ENCODE results near the gene SH2D4B. TPM values are rescaled to one million over a fixed set of nuclear protein-coding genes. Genes with fewer than 3 reads are reported as not detected.

Gene SH2D4B
- polyA plus RNA-seq, 1 experiment = not detected

DNA sequence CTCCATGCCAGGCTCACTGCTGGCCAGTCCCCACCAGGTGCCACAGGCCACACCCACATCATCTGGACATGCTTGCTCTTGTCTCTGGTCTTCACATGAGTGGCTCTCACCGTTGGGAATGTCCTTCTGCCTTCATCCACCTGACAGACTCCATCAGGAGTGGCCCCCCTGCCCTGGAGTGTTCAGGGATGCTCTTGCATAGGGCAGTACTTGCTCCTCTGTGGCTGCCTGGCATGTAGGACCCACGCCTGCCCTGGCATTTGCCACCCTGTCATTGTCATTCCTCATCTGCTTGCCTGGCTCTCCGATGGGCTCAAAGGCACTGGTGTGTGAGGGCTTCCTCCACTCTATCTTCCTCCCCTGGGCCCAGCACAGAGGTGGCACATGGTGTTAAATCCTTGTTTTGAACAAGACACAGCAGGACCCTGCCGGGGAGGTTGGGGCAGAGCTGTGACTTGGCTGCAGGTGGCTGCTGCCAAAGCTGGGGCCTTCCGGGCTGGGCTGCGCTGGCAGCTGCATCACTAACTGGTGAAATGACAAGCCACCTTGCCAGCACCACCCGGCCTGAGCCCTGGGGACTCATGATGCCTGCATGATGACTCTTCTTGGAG lies 1.8 kb downstream of the SH2D4B start:
- ChIA-PET POLR2A (no interaction called here), CTCF (interaction anchor here (1.1 to 1.5 kb wide), 2 partner anchors 34 to 123 kb away, joined by 3 read pairs; no protein-coding TSS in a partner anchor)
- Histone ChIP-seq H3K9me3 (ENCODE audit: control insufficient read depth, insufficient read depth, low read length) (peaks cover 10% of the 10 kb centered on the region; the same call in 1 of the 2 replicates), H3K27ac (ENCODE audit: low read depth, low read length) (no peak overlapping the region), H3K27me3 (ENCODE audit: control insufficient read depth, insufficient read depth, low read length) (peaks cover 10% of the 10 kb centered on the region), H3K4me3 (ENCODE audit: low read depth, low read length) (no peak overlapping the region)
- TF ChIP-seq, protein P1, sequence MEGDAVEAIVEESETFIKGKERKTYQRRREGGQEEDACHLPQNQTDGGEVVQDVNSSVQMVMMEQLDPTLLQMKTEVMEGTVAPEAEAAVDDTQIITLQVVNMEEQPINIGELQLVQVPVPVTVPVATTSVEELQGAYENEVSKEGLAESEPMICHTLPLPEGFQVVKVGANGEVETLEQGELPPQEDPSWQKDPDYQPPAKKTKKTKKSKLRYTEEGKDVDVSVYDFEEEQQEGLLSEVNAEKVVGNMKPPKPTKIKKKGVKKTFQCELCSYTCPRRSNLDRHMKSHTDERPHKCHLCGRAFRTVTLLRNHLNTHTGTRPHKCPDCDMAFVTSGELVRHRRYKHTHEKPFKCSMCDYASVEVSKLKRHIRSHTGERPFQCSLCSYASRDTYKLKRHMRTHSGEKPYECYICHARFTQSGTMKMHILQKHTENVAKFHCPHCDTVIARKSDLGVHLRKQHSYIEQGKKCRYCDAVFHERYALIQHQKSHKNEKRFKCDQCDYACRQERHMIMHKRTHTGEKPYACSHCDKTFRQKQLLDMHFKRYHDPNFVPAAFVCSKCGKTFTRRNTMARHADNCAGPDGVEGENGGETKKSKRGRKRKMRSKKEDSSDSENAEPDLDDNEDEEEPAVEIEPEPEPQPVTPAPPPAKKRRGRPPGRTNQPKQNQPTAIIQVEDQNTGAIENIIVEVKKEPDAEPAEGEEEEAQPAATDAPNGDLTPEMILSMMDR (IDR thresholded peaks at IDR 0.05; ENCODE audit: low read depth, low read length) = no peak
- no peak for DNase-seq (ENCODE audit: low read depth, low spot score)

DNA sequence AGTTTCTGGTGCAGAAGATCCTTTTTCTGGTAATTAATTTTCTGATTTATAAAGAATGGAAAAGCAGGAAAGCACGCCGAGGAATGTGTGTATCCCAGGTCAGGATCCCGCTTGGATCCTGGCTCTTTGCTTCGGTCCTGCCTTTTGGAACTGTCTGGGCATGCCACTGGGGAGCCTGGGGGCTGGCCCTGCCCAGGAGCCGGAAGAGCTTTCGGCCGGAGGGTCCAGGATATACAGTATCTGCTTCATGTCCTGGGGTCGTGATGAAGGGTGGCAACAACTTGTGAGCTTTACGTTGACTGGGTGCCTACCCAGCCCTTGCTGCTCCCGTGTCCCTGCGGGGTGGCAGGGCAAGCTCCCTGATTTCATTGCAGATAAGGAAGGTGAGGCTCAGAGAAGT lies 2.4 kb downstream of the SH2D4B start:
- H3K4me3 ChIP-seq (ENCODE audit: low read depth, low read length) = no peak overlapping the region
- H3K9me3 ChIP-seq (ENCODE audit: control insufficient read depth, insufficient read depth, low read length) = peaks cover 10% of the 10 kb centered on the region; the same call in 1 of the 2 replicates
- DNase-seq (ENCODE audit: low read depth, low spot score) = no peak
- no peak overlapping the region for H3K27ac ChIP-seq (ENCODE audit: low read depth, low read length)
- POLR2A ChIA-PET = no interaction called here
- H3K27me3 ChIP-seq (ENCODE audit: control insufficient read depth, insufficient read depth, low read length) = peaks cover 12% of the 10 kb centered on the region
- TF ChIP-seq, protein P1 (IDR thresholded peaks at IDR 0.05; ENCODE audit: low read depth, low read length) = no peak
- CTCF ChIA-PET = interaction anchor here (1.1 to 1.5 kb wide), 2 partner anchors 34 to 123 kb away, joined by 3 read pairs; no protein-coding TSS in a partner anchor

DNA sequence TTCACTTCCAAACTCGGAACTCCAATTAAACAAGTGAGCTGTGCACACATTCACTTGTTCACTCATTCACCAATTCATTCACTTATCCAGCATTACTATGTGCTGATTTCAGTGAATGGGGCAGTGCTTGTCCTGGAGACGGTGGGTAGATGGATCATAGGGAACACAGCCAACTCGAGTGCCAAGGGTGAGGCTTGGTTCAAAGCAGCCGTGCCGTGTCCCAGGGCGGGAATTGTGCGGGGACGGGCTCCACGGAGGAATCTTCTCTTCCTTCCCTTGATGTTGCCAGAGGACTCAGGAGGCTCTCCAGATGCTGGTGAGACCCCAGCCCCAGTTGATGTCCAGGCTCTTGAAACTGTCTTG lies 2.9 kb downstream of the SH2D4B start:
- peaks cover 12% of the 10 kb centered on the region for H3K27me3 ChIP-seq (ENCODE audit: control insufficient read depth, insufficient read depth, low read length)
- H3K27ac ChIP-seq (ENCODE audit: low read depth, low read length) = no peak overlapping the region
- POLR2A ChIA-PET = no interaction called here
- DNase-seq (ENCODE audit: low read depth, low spot score) = no peak
- no peak overlapping the region for H3K4me3 ChIP-seq (ENCODE audit: low read depth, low read length)
- H3K9me3 ChIP-seq (ENCODE audit: control insufficient read depth, insufficient read depth, low read length) = peaks cover 8% of the 10 kb centered on the region; the same call in 1 of the 2 replicates
- CTCF ChIA-PET = interaction anchor here (1.1 to 1.5 kb wide), 2 partner anchors 35 to 122 kb away, joined by 3 read pairs; no protein-coding TSS in a partner anchor
- TF ChIP-seq, protein P1 (IDR thresholded peaks at IDR 0.05; ENCODE audit: low read depth, low read length) = no peak

- peaks cover 3% of the 10 kb centered on the region; the same call in 1 of the 2 replicates for H3K9me3 ChIP-seq (ENCODE audit: control insufficient read depth, insufficient read depth, low read length)
- H3K4me3 ChIP-seq (ENCODE audit: low read depth, low read length) = no peak overlapping the region
- CTCF ChIA-PET = interaction anchor here (1.0 to 1.5 kb wide), 3 partner anchors 35 to 122 kb away, joined by 3 read pairs; no protein-coding TSS in a partner anchor
- TF ChIP-seq, protein P1 (IDR thresholded peaks at IDR 0.05; ENCODE audit: low read depth, low read length) = no peak
- H3K27ac ChIP-seq (ENCODE audit: low read depth, low read length) = no peak overlapping the region
- POLR2A ChIA-PET = no interaction called here
- H3K27me3 ChIP-seq (ENCODE audit: control insufficient read depth, insufficient read depth, low read length) = peaks cover 10% of the 10 kb centered on the region
- DNase-seq (ENCODE audit: low read depth, low spot score) = no peak
Observed at GRCh38 chr10:80540981-80541750, 3.5 kb downstream of the SH2D4B start.

- DNase-seq (ENCODE audit: low read depth, low spot score) = no peak
- CTCF ChIA-PET = interaction anchor here (1.0 kb wide), 1 partner anchor 98 kb away, joined by 3 read pairs; no protein-coding TSS in a partner anchor
- Histone ChIP-seq H3K9me3 (ENCODE audit: control insufficient read depth, insufficient read depth, low read length) (no peaks in the 10 kb centered on the region; the same call in 1 of the 2 replicates), H3K27ac (ENCODE audit: low read depth, low read length) (no peak overlapping the region), H3K4me3 (ENCODE audit: low read depth, low read length) (no peak overlapping the region), H3K27me3 (ENCODE audit: control insufficient read depth, insufficient read depth, low read length) (peaks cover 10% of the 10 kb centered on the region)
- TF ChIP-seq, protein P1 (IDR thresholded peaks at IDR 0.05; ENCODE audit: low read depth, low read length) = no peak
- POLR2A ChIA-PET = no interaction called here
Observed at GRCh38 chr10:80542053-80542452, 4.4 kb downstream of the SH2D4B start.
